ENCODE data around the gene MUSTN1.

DNA sequence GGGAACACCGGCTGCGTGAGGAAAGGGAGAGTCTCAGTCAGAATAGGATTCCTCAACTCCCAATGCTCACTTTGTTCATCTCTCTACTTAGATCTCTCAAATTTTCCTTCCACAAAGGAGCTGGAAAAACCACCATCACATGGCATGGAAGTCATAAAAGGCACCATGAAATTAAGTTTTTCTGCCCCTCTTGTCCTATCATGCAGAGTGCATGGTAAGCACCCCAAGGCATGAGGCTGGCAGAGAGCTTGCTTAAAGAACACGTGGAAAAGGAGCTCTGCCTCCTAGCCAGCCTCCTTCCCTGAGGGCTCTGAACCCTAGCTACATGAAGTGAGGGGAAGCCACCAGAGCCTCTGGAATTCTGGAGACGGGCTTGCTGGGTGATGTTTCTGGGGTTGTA is 44.8 kb upstream of the MUSTN1 start:
- no peak for TF ChIP-seq EZH2 (IDR thresholded peaks at IDR 0.05; ENCODE audit: borderline replicate concordance, low read length)
- TF ChIP-seq, protein P1, sequence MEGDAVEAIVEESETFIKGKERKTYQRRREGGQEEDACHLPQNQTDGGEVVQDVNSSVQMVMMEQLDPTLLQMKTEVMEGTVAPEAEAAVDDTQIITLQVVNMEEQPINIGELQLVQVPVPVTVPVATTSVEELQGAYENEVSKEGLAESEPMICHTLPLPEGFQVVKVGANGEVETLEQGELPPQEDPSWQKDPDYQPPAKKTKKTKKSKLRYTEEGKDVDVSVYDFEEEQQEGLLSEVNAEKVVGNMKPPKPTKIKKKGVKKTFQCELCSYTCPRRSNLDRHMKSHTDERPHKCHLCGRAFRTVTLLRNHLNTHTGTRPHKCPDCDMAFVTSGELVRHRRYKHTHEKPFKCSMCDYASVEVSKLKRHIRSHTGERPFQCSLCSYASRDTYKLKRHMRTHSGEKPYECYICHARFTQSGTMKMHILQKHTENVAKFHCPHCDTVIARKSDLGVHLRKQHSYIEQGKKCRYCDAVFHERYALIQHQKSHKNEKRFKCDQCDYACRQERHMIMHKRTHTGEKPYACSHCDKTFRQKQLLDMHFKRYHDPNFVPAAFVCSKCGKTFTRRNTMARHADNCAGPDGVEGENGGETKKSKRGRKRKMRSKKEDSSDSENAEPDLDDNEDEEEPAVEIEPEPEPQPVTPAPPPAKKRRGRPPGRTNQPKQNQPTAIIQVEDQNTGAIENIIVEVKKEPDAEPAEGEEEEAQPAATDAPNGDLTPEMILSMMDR (conservative IDR thresholded peaks at IDR 0.05 in 1 of 2, IDR thresholded peaks at IDR 0.05 in 1 of 2; ENCODE audit: extremely low read depth in 1 of 2, insufficient read depth in 1 of 2, low read depth in 1 of 2, low read length in 2 of 2): no peak

Data from mammary epithelial cell (primary cell).